ENCODE results near the gene COMMD8. TPM values are rescaled to one million over a fixed set of nuclear protein-coding genes. Genes with fewer than 3 reads are reported as not detected.

COMMD8 gene
- total RNA-seq, 1 donor from 2014 or later: 23.9 TPM

- CTCF ChIA-PET: no interaction called here
- H3K4me1 Mint-ChIP-seq: peaks cover 3% of the 10 kb centered on the region
- intact Hi-C loops (cut with micrococcal nuclease): no loop called here
- H3K27ac Mint-ChIP-seq: no peak overlapping the region
- H3K36me3 Mint-ChIP-seq (ENCODE audit: low read depth): no peaks in the 10 kb centered on the region
- H3K9me3 Mint-ChIP-seq: no peaks in the 10 kb centered on the region
- POLR2A ChIA-PET: no interaction called here
- DNase-seq (no peak), ATAC-seq (ENCODE audit: low read depth) (no peak)
- no peak overlapping the region for H3K4me3 Mint-ChIP-seq
- TF ChIP-seq, protein P1, sequence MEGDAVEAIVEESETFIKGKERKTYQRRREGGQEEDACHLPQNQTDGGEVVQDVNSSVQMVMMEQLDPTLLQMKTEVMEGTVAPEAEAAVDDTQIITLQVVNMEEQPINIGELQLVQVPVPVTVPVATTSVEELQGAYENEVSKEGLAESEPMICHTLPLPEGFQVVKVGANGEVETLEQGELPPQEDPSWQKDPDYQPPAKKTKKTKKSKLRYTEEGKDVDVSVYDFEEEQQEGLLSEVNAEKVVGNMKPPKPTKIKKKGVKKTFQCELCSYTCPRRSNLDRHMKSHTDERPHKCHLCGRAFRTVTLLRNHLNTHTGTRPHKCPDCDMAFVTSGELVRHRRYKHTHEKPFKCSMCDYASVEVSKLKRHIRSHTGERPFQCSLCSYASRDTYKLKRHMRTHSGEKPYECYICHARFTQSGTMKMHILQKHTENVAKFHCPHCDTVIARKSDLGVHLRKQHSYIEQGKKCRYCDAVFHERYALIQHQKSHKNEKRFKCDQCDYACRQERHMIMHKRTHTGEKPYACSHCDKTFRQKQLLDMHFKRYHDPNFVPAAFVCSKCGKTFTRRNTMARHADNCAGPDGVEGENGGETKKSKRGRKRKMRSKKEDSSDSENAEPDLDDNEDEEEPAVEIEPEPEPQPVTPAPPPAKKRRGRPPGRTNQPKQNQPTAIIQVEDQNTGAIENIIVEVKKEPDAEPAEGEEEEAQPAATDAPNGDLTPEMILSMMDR (IDR thresholded peaks at IDR 0.05): no peak
- H3K27me3 Mint-ChIP-seq: no peaks in the 10 kb centered on the region
Measured at GRCh38 chr4:47418147-47418546, 45.4 kb downstream of the COMMD8 start.

DNA sequence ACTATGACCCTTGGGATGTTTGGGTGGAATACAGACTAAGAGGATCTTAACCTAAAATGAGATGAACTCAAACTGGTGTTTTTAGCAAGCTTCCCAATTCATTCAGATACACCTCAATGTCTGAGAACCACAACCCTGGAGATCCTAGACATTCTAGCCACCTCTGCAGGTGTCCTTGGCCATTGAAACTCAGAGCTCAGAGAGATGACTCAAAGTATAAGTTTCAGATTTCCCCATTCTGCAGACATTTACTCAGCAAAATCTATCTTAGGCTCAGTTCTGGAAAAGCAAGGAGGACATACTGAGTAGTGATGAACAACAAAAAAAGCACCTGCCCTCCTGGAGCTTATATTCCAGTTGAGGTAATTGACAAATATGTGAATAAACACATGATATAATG lies 47.8 kb downstream of the COMMD8 start:
- intact Hi-C loops (cut with micrococcal nuclease): no loop called here
- POLR2A ChIA-PET: no interaction called here
- DNase-seq: no peak
- TF ChIP-seq, protein P1 (IDR thresholded peaks at IDR 0.05): no peak
- Mint-ChIP-seq H3K27ac (no peak overlapping the region), H3K4me1 (peaks cover 4% of the 10 kb centered on the region), H3K4me3 (no peak overlapping the region), H3K36me3 (ENCODE audit: low read depth) (no peaks in the 10 kb centered on the region), H3K9me3 (no peaks in the 10 kb centered on the region), H3K27me3 (no peaks in the 10 kb centered on the region)
- CTCF ChIA-PET: no interaction called here
- no peak for ATAC-seq (ENCODE audit: low read depth)

GRCh38 chr4:47413521-47413920 lies 50.0 kb downstream of the COMMD8 start:
- TF ChIP-seq, protein P1 (IDR thresholded peaks at IDR 0.05): no peak
- Mint-ChIP-seq H3K9me3 (no peaks in the 10 kb centered on the region), H3K27me3 (peaks cover 2% of the 10 kb centered on the region), H3K36me3 (ENCODE audit: low read depth) (no peaks in the 10 kb centered on the region), H3K4me3 (no peak overlapping the region), H3K4me1 (peaks cover 4% of the 10 kb centered on the region), H3K27ac (no peak overlapping the region)
- ATAC-seq (ENCODE audit: low read depth) (no peak), DNase-seq (no peak)
- intact Hi-C loops (cut with micrococcal nuclease): no loop called here
- ChIA-PET CTCF (interaction anchor here (1.6 kb wide), 1 partner anchor 9 kb away, joined by 3 read pairs; no protein-coding TSS in a partner anchor), POLR2A (no interaction called here)

- DNase-seq (no peak), ATAC-seq (ENCODE audit: low read depth) (no peak)
- POLR2A ChIA-PET: no interaction called here
- Mint-ChIP-seq H3K4me3 (no peak overlapping the region), H3K36me3 (ENCODE audit: low read depth) (no peaks in the 10 kb centered on the region), H3K27me3 (peaks cover 2% of the 10 kb centered on the region), H3K4me1 (peaks cover 9% of the 10 kb centered on the region), H3K9me3 (no peaks in the 10 kb centered on the region), H3K27ac (no peak overlapping the region)
- intact Hi-C loops (cut with micrococcal nuclease): no loop called here
- CTCF ChIA-PET: no interaction called here
- TF ChIP-seq, protein P1 (IDR thresholded peaks at IDR 0.05): no peak
Measured at GRCh38 chr4:47410271-47410670, 53.2 kb downstream of the COMMD8 start.

DNA sequence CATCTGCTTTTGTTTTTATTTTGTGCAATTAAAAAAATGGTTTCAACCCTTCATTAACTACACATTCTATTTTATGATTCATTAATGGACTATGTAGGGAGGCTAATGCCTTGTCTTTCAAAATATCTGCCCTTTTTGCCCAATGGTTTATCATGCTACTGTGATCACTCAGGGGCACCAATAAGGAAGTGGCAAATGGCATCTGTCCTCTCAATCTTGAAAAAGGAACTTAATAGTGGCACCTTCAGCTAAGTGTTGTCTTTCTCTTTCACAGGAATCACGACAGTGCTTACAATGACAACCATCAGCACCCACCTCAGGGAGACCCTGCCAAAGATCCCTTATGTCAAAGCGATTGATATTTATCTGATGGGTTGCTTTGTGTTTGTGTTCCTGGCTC lies 57.1 kb downstream of the COMMD8 start:
- Mint-ChIP-seq H3K4me1 (peaks cover 5% of the 10 kb centered on the region), H3K9me3 (no peaks in the 10 kb centered on the region), H3K4me3 (no peak overlapping the region), H3K36me3 (ENCODE audit: low read depth) (no peaks in the 10 kb centered on the region), H3K27me3 (peaks cover 2% of the 10 kb centered on the region), H3K27ac (no peak overlapping the region)
- TF ChIP-seq, protein P1 (IDR thresholded peaks at IDR 0.05): no peak
- ChIA-PET CTCF (no interaction called here), POLR2A (no interaction called here)
- DNase-seq: no peak
- intact Hi-C loops (cut with micrococcal nuclease): no loop called here
- no peak for ATAC-seq (ENCODE audit: low read depth)

Other genes starting within 250 kb of the COMMD8 start
- gene ATP10D, start 21.6 kb upstream of the COMMD8 start, total RNA-seq: 26.2 and 31.6 TPM in 2 replicates